Bronchial epithelial cell (primary cell): ENCODE measurements around the gene SH3BP4. TPM values are rescaled to one million over a fixed set of nuclear protein-coding genes. Genes with fewer than 3 reads are reported as not detected.
"Not testable (repeated sequence)": the region's sequence is repeated elsewhere in the genome, so short reads cannot be mapped to it uniquely, and the experiment has no call there.

Experiments
- DNase-seq: peaks from one replicate; pipeline ENCODE4 v3.0.0-alpha.2; 2010; ENCODE audit warnings: low read depth
- FAIRE-seq: peaks from 2 replicates; lab custom pipeline; 2011; peaks lifted over from hg19 to GRCh38; lab: Jason Lieb, UNC
- H3K27me3 ChIP-seq: 2 replicates; pipeline ENCODE4 v1.5.1; 2011; ENCODE audit warnings: low read length; ENCODE audit not compliant: control insufficient read depth, insufficient read depth
- H3K36me3 ChIP-seq: 2 replicates; pipeline ENCODE4 v1.5.1; 2011; ENCODE audit warnings: low read length; ENCODE audit not compliant: control insufficient read depth, insufficient read depth
- H3K4me3 ChIP-seq: 2 replicates; pipeline ENCODE4 v1.5.1; 2011; ENCODE audit warnings: mild to moderate bottlenecking, low read depth, low read length, control low read depth
- CTCF ChIP-seq: IDR thresholded peaks from 2 replicates; pipeline ENCODE4 v1.5.1; 2011; ENCODE audit warnings: mild to moderate bottlenecking, moderate library complexity, low read length, control low read depth, inconsistent platforms; ENCODE audit not compliant: insufficient read depth, severe bottlenecking
- total RNA-seq: library from RNA; depleted of rRNA; stranded (reverse); fragments of >200 nt; gene quantifications from 2 replicates; pipeline ENCODE4 v1.2.1, GENCODE V29; 2014

SH3BP4 gene
- total RNA-seq, 1 donor from 2014 or later: 22.1 TPM

- Histone ChIP-seq H3K4me3 (no peak overlapping the region), H3K36me3 (peaks cover 14% of the 10 kb centered on the region), H3K27me3 (no peaks in the 10 kb centered on the region)
- TF ChIP-seq CTCF: no peak
- FAIRE-seq: no peak
- DNase-seq: no peak
Measured at GRCh38 chr2:235056768-235057167, 105.0 kb downstream of the SH3BP4 start.

- not testable (repeated sequence) for H3K36me3 ChIP-seq, H3K4me3 ChIP-seq, FAIRE-seq, H3K27me3 ChIP-seq, DNase-seq
Measured at GRCh38 chr2:235057616-235058015, 105.8 kb downstream of the SH3BP4 start.

GRCh38 chr2:235059161-235059560 is 107.3 kb downstream of the SH3BP4 start:
- Histone ChIP-seq H3K4me3 (no peak overlapping the region), H3K36me3 (peaks cover 4% of the 10 kb centered on the region), H3K27me3 (peaks cover 2% of the 10 kb centered on the region)
- no peak for DNase-seq
- no peak for TF ChIP-seq CTCF
- no peak for FAIRE-seq

GRCh38 chr2:235061656-235062055 is 109.8 kb downstream of the SH3BP4 start:
- FAIRE-seq (no peak), DNase-seq (no peak)
- no peaks in the 10 kb centered on the region for H3K36me3 ChIP-seq
- H3K4me3 ChIP-seq: no peak overlapping the region
- peaks cover 2% of the 10 kb centered on the region for H3K27me3 ChIP-seq
- no peak for TF ChIP-seq CTCF

- DNase-seq (no peak), FAIRE-seq (no peak)
- H3K4me3 ChIP-seq: no peak overlapping the region
- peaks cover 2% of the 10 kb centered on the region for H3K27me3 ChIP-seq
- TF ChIP-seq CTCF: no peak
- H3K36me3 ChIP-seq: no peaks in the 10 kb centered on the region
Measured at GRCh38 chr2:235063471-235063961, 111.7 kb downstream of the SH3BP4 start.

- Histone ChIP-seq H3K27me3 (peaks cover 2% of the 10 kb centered on the region), H3K36me3 (no peaks in the 10 kb centered on the region), H3K4me3 (no peak overlapping the region)
- DNase-seq (no peak), FAIRE-seq (no peak)
- no peak for TF ChIP-seq CTCF
Measured at GRCh38 chr2:235064976-235065375, 113.2 kb downstream of the SH3BP4 start.
